ENCODE data around the gene ID1. TPM values are rescaled to one million over a fixed set of nuclear protein-coding genes. Genes with fewer than 3 reads are reported as not detected.

Gene ID1
- total and polyA plus RNA-seq, 2 experiments from 2014 or later: 221 to 479 TPM

GRCh38 chr20:31596831-31597480 lies 8.1 kb upstream of the ID1 start (continued):
- TF ChIP-seq REST (IDR thresholded peaks at IDR 0.05; ENCODE audit: unreplicated experiment) (no peak), EZH2phosphoT487 (IDR thresholded peaks at IDR 0.05; ENCODE audit: unreplicated experiment) (no peak), ZNF462 (CRISPR knock-in tag; IDR thresholded peaks at IDR 0.05) (no peak)

- Histone ChIP-seq H3K4me2 (no peak overlapping the region), H3K36me3 (ENCODE audit: insufficient read depth) (no peaks in the 10 kb centered on the region), H3K4me1 (ENCODE audit: insufficient read depth) (peaks cover 32% of the 10 kb centered on the region), H3K4me3 (no peak overlapping the region), H4K20me1 (replicated peaks; ENCODE audit: insufficient read depth) (no peaks in the 10 kb centered on the region), H2AFZ (no peak overlapping the region), H3K79me2 (replicated peaks; ENCODE audit: insufficient read depth) (0 out of 2 replicates have a peak, but pooled peaks cover 5% of the 10 kb centered on the region), H3F3A (replicated peaks; ENCODE audit: low read depth) (peaks cover 18% of the 10 kb centered on the region), H3K27ac (ENCODE audit: low read depth) (peak overlapping the region; percentile 27; the same call in 1 of the 2 replicates), H3K27me3 (ENCODE audit: insufficient read depth) (no peaks in the 10 kb centered on the region), H3K9me2 (ENCODE audit: insufficient read depth) (no peaks in the 10 kb centered on the region)
- Mint-ChIP-seq H3K27me3 (ENCODE audit: insufficient read depth, low read depth, poor library complexity) (peaks cover 11% of the 10 kb centered on the region), H3K4me3 (no peak overlapping the region), H3K36me3 (ENCODE audit: low read depth) (no peaks in the 10 kb centered on the region), H3K4me1 (peaks cover 28% of the 10 kb centered on the region), H3K27ac (no peak overlapping the region; the same call in 1 of the 2 replicates), H3K9me3 (peaks cover 3% of the 10 kb centered on the region; the same call in 1 of the 3 replicates)
- no peak for ATAC-seq
- DNase-seq (ENCODE audit: low spot score): no peak
- TF ChIP-seq CREB1 (CRISPR knock-in tag; IDR thresholded peaks at IDR 0.05; ENCODE audit: low read depth) (no peak), NANOG (IDR thresholded peaks at IDR 0.05; ENCODE audit: borderline replicate concordance) (no peak), STAT1 (IDR thresholded peaks at IDR 0.05; ENCODE audit: unreplicated experiment) (no peak), JUNB (IDR thresholded peaks at IDR 0.05; ENCODE audit: unreplicated experiment) (no peak), EZH2 (IDR thresholded peaks at IDR 0.05; ENCODE audit: low read depth, unreplicated experiment) (no peak), REST (IDR thresholded peaks at IDR 0.05; ENCODE audit: unreplicated experiment) (no peak), ZNF114 (CRISPR knock-in tag; IDR thresholded peaks at IDR 0.05) (no peak)
Measured at GRCh38 chr20:31597481-31597855, 7.6 kb upstream of the ID1 start.
